Mammary epithelial cell (primary cell): ENCODE results near the gene ARRDC1.

Experiments used
- EZH2 ChIP-seq: IDR thresholded peaks from 2 replicates; pipeline ENCODE4 v1.6.1; 2012; ENCODE audit warnings: low read length, inconsistent platforms, borderline replicate concordance
- TF ChIP-seq, protein P1 (sequence below), 2 donors: IDR thresholded peaks in 1 of 2; conservative IDR thresholded peaks in 1 of 2; 2 replicates each; pipeline ENCODE4 v1.5.1; 2011 to 2012; ENCODE audit warnings: inconsistent platforms in 2 of 2, low read length in 2 of 2, mild to moderate bottlenecking in 2 of 2, control low read depth in 1 of 2, low read depth in 1 of 2; ENCODE audit not compliant: insufficient read depth in 1 of 2; ENCODE audit errors: extremely low read depth in 1 of 2

DNA sequence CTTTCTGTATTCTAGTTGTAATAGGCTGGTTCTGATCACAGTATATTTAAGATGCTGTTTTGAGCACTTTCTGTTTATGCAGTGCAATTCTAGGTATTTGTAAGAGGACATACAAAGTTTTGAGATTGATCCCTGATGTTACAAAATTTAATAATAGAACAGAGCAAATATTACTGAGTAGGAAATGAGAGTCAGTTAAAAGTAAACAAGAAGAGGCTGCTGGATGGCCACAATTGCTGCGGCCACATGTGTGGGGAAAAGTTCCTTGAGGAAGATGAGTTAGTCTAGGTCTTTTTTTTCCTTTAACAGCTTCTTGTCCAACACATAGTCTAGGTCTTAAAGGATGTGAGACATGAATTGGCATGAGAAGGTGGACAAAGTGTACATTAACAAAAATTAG, 24.6 kb downstream of the ARRDC1 start:
- TF ChIP-seq, protein P1, sequence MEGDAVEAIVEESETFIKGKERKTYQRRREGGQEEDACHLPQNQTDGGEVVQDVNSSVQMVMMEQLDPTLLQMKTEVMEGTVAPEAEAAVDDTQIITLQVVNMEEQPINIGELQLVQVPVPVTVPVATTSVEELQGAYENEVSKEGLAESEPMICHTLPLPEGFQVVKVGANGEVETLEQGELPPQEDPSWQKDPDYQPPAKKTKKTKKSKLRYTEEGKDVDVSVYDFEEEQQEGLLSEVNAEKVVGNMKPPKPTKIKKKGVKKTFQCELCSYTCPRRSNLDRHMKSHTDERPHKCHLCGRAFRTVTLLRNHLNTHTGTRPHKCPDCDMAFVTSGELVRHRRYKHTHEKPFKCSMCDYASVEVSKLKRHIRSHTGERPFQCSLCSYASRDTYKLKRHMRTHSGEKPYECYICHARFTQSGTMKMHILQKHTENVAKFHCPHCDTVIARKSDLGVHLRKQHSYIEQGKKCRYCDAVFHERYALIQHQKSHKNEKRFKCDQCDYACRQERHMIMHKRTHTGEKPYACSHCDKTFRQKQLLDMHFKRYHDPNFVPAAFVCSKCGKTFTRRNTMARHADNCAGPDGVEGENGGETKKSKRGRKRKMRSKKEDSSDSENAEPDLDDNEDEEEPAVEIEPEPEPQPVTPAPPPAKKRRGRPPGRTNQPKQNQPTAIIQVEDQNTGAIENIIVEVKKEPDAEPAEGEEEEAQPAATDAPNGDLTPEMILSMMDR (conservative IDR thresholded peaks at IDR 0.05 in 1 of 2, IDR thresholded peaks at IDR 0.05 in 1 of 2; ENCODE audit: extremely low read depth in 1 of 2, insufficient read depth in 1 of 2, low read depth in 1 of 2, low read length in 2 of 2), result no peak
- no peak for TF ChIP-seq EZH2
